HG02798 (cell line): ENCODE results near the gene MS4A10.

ENCODE experiments used
- ATAC-seq: cut with Tn5 transposase; IDR thresholded peaks from one replicate; pipeline ENCODE4 v1.9.1; 2021; ENCODE audit warnings: mild to moderate bottlenecking; ENCODE audit not compliant: unreplicated experiment, poor library complexity

Gene MS4A10

DNA sequence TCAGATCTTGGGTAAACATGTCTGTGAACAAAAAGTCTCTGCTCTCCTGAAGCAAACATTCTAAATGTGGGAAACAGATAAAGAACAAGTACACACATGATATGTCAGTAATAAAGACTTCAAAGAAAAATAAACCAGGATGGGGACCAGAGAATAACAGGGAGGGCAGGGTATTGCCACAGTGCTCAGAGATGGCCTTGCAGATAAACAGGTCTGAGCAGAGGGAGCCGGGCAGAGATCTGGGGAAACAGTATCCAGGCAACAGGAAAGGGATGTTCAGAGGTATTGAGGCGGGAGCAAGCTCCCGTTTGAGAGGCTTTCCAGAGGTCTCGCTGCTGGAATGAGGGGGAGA is 59.7 kb downstream of the MS4A10 start:
- ATAC-seq, result no peak

DNA sequence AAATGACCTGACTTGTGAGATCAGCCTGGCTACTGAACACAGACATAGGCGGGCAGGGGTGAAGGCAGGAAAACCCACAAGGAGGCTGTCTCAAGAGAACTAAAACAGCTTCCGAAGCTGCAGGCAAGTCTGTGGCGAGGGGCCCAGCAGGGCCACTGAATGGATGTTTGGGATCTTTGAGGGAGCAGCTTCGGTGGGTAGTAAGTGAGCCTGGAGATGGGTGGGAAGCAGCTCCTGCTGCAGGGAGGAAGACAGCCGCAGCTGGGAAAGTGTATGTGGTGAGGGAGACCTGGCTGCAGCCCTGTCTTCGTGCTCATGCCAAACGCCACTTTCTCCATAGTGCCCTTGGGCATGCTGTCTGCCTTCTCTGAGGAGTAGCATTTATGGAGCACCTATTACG is 60.2 kb downstream of the MS4A10 start:
- ATAC-seq, result no peak

DNA sequence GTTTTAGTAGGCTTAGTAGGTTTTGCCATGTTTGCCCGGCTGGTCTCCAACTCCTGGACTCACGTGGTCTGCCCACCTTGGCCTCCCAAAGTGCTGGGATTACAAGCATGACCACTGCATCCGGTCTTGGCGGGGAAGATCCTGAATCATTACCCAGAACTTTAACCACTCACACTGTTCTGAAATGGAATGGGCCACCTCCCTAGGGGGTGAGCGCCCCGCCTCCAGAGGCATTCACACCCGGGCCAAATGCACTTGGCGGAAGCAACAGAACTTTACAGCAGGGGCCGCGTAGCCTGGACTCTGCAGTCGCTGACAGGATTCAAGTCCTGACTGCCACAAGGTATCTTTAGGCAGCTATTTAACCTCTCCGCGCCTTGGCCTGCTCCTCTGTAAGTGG is 62.1 kb downstream of the MS4A10 start:
- no peak for ATAC-seq

DNA sequence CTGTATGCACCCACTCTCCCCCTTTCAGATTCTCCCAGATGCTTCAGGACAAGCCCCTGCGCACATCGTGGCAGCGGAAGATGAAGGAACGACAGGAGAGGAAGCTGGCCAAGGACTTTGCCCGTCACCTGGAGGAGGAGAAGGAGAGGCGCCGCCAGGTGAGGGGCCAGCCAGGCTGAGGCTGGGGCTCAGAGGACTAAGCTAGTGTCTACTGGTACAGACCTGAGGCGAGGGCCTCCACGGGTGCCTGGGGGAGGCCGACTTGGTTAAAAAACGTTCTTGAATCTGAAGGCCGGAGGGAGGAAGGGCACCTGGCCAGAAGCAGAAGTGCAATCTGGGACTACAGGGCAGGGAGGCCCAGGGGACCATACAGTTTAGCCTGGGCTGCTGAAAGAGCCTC is 62.8 kb downstream of the MS4A10 start:
- no peak for ATAC-seq

DNA sequence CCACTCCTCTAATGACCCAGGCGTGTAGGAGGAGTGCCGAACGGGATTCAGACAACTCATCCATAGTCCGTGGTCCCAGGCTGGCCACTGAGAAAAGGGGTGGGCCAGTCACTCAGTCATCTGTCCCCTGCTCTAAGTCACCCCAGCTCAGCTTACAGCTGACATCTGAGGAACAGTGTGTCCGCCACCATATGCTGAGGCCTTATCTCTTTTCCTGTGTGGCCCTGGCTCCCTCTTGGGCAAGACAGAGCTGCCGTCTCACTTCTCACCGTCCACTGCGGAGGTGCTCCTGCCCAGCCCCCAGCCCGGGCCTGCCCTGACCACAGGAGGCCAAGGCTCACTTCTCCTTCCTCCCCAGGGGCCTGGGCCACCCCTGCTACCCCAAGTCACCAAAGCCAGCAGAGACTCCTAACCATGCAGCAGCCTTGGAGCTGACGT is 63.6 kb downstream of the MS4A10 start:
- no peak for ATAC-seq

DNA sequence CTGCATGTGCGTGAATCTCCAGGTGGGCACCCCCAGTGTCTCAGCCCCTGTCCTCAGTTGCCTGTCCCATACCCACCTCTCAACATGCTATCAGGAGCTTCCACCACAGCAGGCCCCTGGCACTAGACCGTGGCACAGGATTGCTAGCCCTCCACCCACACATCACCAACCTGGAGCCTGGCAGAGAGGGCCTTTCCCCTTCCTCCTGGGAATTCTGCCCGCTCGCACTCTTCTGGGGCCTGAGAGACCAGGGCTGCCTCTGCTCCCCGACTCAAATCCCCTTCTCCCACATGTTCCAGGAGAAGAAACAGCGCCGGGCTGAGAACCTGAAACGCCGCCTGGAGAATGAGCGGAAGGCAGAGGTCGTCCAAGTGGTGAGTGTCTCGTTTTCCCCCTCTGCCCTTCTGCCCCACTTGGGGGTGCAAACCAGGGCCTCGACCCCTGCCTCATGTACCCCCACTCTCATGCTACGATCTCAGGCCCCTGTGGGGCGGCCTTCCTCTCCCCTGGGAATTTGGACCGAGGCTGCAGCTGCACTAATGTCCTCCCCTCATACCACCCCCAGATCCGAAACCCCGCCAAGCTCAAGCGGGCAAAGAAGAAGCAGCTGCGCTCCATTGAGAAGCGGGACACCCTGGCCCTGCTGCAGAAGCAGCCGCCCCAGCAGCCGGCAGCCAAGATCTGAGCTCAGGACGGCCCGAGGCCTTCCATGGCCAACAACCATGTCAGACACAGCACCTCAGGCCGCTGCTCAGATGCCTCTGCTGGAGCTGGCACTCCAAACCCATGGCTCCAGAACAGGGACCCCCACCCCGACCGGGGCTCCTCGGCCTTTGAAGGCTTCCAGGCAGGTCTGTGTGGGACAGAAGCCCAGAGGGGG is 64.7 kb downstream of the MS4A10 start:
- ATAC-seq, result no peak
